Left renal pelvis (tissue), 4 donors: ENCODE results near the gene PHETA1. TPM values are rescaled to one million over a fixed set of nuclear protein-coding genes. Genes with fewer than 3 reads are reported as not detected.

Experiments
- DNase-seq, 4 donors: peaks; one replicate each; pipeline ENCODE4 v3.0.0-alpha.2; 2013; ENCODE audit warnings: low read depth in 4 of 4, low spot score in 3 of 4
- polyA plus RNA-seq, 4 donors: library from polyadenylated mRNA; unstranded; fragments of 120-200 nt; gene quantifications; one replicate each; pipeline ENCODE4 v1.2.1, GENCODE V29; 2013; ENCODE audit not compliant: insufficient read length in 4 of 4

The PHETA1 gene
- polyA plus RNA-seq, 4 donors = 8.8 to 14.4 (median 10.9) TPM

DNA sequence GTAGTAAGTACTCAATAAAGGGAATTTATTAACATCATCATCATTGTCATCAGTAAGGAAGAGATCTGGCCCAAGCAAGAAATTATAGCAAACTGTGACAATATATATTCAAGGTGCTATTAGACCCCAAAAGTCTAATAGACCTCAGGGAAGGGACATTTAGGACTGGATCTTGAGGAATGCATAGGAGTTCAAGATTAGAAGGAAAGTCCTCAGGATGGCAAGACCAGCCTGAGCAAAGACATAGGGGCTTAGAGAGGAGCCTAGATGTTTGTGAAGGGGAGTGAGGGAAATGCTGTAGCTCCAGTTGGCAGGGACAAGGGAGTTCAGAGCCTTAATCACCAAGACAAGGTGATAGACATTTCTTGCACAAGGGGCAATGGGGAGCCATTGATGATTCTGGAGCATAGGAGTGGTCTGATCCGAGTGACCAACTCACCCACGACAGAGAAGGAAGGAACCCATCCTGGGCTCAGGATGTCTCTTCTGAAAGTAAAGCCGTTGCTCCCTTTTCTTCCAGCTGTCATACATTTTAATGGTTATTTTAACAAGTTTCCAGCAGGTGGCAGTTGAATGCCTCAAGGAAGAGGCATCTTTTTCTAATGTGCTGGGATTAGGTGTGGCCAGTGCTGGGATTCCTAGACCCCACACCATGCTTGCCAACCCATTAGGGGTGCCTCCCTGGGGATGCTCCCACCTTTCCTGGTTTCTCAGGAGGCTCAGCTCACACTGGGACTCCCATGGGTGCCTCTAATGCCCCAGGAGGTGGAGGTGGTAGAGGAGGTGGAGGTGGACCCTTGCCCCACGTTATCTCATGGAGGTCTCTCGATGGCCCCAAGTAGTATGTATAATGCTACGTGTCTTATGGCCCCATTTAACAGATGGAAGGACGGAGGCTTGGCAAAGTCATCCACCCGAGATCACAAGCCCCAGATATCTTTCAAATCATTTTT is 37.8 kb downstream of the PHETA1 start:
- no peak for DNase-seq

- DNase-seq = no peak
Measured at GRCh38 chr12:111328138-111328537, 40.8 kb downstream of the PHETA1 start.

GRCh38 chr12:111327474-111327873 is 41.4 kb downstream of the PHETA1 start:
- DNase-seq = no peak

GRCh38 chr12:111322336-111323250 is 46.3 kb downstream of the PHETA1 start:
- no peak for DNase-seq

DNA sequence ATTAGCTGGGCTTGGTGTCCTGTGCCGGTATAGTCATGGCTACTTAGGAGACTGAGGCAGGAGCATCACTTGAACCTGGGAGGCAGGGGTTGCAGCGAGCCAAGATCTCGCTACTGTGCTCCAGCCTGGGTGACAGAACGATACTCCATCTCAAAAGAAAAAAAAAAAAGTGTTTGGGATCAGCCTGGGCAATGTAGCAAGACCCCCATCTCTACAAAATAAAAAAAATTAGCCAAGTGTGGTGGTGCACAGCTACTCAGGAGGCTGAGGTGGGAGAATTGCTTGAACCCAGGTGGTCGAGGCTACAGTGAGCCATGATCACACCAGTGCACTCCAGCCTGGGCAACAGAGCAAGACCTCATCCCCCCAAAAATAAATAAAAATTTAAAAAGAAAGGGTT is 47.6 kb downstream of the PHETA1 start:
- DNase-seq = no peak

- DNase-seq = no peak
Measured at GRCh38 chr12:111320258-111321050, 48.4 kb downstream of the PHETA1 start.

DNA sequence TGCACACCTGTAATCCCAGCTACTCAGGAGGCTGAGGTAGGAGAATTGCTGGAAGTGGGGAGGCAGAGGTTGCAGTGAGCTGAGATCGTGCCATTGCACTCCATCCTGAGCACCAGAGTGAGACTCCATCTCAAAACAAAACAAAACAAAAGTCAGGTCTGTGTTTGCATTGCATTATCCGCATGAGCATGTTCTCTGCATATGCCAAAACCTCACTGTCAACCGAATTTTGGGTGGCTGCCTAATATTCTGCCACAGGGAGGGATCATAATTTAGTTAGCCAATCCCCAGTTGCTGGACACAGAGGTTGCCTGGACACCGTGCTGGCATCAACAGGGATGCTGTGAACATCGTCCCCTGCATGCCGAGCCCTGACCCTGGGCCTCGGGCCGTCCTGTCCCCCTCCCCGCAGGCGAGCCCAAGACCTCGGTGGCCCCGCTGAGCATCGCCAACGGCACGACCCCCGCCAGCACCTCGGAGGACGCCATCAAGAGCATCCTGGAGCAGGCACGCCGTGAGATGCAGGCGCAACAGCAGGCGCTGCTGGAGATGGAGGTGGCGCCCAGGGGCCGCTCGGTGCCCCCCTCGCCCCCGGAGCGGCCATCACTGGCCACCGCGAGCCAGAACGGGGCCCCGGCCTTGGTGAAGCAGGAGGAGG is 49.2 kb downstream of the PHETA1 start:
- no peak for DNase-seq

DNA sequence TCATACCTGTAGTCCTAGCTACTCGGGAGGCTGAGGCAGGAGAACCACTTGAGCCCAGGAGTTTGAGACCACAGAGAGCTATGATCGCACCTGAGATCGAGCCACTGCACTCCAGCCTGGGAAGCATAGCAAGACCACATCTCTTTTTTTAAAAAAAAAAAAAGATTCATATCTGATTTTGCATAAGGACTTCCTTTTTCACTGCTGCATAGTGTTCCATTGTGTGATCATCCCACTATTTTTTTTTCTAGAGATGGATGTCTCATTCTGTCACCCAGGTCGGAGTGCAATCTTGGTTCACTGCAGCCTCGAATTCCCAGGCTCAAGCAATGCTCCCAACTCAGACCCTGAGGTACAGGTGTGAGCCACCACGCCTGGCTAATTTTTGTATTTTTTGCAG is 50.4 kb downstream of the PHETA1 start:
- DNase-seq = no peak

GRCh38 chr12:111316671-111317070 is 52.2 kb downstream of the PHETA1 start:
- no peak for DNase-seq

- DNase-seq = no peak
Measured at GRCh38 chr12:111314953-111315539, 53.8 kb downstream of the PHETA1 start.

DNA sequence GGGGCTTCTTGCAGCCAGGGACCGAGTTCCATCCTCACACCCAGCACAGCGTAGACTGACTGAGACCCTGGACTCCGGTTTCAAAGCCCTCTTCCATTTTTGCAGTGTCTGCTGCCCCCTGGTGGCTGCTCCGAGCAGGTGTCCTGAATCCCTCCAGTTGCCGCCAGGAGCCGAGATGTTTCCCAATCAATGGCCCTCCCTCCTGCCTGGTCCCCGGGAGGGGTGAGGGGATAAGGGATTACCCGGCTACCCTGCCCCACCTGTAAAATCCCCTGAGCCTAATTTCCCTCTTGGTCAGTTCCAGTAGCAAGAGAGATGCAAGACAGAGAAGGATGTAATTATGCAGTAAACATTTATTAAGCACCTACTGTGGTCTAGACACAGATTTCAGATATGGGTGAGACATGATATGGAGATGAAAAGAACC is 55.0 kb downstream of the PHETA1 start:
- DNase-seq = peak; percentile 25 to 46 (median 33)

GRCh38 chr12:111312708-111313107 is 56.2 kb downstream of the PHETA1 start:
- DNase-seq = no peak

DNA sequence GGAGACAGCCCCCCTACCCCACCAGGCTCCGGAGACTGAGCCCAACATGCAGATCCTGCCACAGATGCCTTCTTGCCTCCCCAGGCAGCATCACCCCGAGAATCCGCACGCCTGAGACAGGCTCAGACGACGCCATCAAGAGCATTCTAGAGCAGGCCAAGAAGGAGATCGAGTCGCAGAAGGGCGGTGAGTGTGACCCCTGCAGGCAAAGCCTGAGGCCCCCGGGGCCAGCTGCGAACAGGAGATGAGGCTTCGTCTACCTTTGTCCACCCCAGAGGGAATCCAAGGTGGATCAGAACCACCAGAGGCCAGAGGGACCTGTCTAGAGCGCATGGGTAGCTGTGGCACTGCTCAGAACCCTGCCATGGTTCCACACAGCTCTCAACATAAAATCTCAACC is 56.9 kb downstream of the PHETA1 start:
- no peak for DNase-seq

DNA sequence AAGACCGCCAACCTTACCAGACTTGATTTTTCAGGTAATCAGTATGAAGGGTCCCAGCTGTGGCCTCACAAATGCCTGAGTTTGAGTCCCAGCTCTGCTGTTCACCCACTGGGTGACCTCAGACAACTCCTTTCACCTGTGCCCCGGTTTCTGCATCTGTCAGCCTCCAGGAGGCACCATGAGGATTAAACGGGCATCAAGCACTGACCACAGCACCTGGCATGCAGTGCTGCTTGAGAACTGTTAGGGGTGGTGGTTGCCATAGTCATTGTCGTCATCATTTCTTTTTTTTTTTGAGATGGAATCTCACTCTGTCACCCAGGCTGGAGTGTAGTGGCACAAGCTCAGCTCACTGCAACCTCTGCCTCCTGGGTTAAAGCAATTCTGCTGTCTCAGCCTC is 57.9 kb downstream of the PHETA1 start:
- DNase-seq = no peak

Other genes with a start within 250 kb of the PHETA1 start
- 10 to 100 TPM; 14.6 to 18.0 (median 16.9) TPM for gene SH2B3, start 36.8 kb upstream of the PHETA1 start, polyA plus RNA-seq
- 10 to 100 TPM; 67.8 to 92.8 (median 83.5) TPM for gene ATXN2, start 230.2 kb upstream of the PHETA1 start, polyA plus RNA-seq